ENCODE measurements around the gene CRYZL1.

- TF ChIP-seq CTCF (IDR thresholded peaks at IDR 0.05; ENCODE audit: low read length), result no peak
- TF ChIP-seq EZH2 (IDR thresholded peaks at IDR 0.05; ENCODE audit: borderline replicate concordance, low read length), result no peak
Measured at GRCh38 chr21:33566514-33566913, 75.0 kb downstream of the CRYZL1 start.

All from OCI-LY1 (cell line).